Fibroblast of skin of scalp (primary cell): ENCODE results near the gene PRPS2.

Source experiments
- DNase-seq: peaks from one replicate; pipeline ENCODE4 v3.0.0-alpha.2; 2013

Gene PRPS2

GRCh38 chrX:12817528-12817927, 26.3 kb downstream of the PRPS2 start:
- DNase-seq: no peak

- peak; percentile 12 for DNase-seq
These were observed 28.0 kb downstream of the PRPS2 start for GRCh38 chrX:12819222-12819621.

- no peak for DNase-seq
These were observed 29.5 kb downstream of the PRPS2 start for GRCh38 chrX:12820737-12821136.

DNA sequence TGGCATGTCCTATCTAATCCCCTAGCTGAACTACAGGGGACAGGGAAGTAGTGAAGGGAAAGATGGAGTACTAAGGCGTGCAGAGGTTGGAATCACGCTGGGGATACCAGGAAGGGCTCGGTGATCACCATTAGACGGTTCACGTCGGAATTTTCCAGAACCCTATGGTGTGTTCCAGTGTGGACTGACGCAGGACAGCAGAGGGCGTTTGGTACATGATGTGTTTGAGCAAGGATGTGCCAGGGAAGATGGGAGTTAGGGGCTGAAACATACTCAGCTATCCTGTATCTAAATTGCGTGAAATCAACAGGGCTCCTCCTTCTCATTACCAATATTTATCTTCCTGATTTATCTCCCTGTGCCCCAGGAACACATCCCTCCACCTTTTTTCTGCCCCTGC, 33.7 kb downstream of the PRPS2 start:
- DNase-seq: no peak

DNA sequence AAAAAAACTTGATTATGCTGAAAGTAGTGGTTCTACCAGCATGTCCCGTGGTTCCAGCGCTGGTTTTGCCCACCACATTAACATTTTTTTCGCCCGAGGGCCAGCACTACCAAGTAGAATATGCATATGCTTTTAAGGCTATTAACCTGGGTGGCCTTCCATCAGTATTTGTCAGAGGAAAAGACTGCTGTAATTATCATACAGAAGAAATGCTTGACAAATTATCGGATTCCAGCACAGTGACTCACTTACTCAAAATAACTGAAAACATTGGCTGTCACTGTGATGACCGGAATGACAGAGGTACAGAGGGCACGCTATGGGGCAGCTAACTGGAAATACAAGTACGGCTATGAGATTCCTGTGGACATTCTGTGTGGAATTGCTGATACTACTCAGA, 34.6 kb downstream of the PRPS2 start:
- peak; percentile 22 for DNase-seq

DNA sequence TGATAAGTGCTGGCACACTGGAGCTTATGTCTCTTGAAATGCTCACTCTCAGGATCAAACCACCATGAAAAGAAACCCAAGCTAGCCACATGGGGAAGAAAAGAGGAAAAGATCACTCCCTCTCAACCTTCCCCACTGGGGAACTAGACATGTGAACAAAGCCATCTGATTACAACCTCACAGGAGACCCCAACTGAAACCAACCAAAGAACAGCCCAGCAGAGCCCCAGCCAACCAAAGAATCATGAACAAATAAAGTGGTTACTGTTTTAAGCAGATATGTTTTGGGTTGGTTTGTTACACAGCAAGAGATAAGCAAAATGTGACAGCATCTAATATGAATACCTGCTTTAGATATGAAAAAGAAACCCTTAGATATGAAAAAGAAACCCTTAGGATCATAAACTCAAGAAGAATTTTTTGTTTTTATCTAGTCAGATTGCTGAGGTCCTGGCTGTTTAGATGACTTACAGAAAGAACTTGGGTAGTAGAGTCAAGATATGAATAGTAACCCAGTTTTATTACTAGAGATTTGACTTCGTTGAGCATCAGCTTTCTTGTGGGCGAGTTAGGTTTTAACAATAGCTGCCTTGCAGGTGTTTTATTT, 52.0 kb downstream of the PRPS2 start:
- no peak for DNase-seq

- DNase-seq: no peak
These were observed 52.6 kb downstream of the PRPS2 start for GRCh38 chrX:12843668-12844279.

DNA sequence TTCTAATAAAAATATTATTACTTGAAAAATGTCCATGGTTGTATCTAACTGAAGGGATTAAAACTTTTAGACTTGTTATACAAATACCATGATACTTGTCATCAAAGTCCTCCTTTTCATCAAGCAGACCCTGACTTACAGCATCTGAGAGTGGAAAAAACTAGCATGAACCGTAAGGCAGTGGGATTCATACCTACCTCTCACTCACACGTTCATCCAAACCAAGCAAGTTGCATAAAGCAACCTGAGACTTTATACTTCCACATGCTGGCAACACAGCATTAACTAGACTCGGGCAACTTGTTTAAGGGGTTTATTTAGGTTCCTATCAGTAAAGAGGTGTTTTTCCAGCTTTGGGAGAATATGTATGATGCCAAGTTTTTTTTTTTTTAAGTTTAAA, 53.1 kb downstream of the PRPS2 start:
- DNase-seq: no peak

- no peak for DNase-seq
These were observed 74.1 kb downstream of the PRPS2 start for GRCh38 chrX:12865359-12865758.

DNA sequence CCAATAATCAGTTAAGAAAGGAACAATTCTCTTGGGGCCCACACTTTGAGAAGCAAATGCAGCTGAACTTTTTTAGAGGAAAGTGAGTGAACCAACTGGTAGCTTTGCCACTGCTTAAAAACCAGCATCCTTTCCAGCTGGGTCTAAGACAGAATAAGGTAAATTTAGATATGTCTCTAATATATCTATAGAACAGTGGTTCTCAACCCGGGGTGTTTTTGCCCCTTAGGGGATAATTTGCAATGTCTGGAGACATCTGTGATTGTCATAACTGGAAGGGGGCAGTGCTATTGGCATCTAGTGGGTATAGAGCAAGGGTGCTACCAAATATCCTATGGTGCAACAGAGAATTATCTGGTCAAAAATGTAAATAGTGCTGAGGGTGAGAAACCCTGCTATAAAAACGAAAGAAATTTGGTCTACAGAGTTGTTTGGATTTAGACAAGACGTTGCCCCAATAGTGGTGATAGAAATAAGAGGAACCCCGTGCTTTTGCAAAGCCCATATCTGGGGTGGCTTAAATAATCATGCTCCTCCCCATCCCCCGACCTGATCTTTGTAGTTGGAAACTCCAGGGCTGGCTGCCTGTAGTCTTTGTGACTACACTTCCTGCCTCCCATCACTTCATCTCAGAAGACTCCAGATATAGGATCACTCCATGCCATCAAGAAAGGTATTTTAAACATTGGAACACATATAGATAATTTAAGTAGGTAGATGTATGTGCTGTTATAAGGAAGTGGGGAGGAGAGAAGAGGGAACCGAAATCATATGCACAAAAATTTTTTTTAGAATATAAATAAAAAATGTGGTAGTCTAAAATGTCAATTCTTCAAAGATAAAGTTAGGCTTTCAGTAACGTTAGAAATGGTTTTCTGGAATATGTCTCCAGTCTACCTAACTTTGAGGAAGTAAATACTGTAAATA, 75.5 kb downstream of the PRPS2 start, which contains the start of gene TLR7:
TSS of gene TLR7 (plus strand) at position 622 of the 927 bp plus-strand sequence. CDS start 507 bp downstream, outside the sequence.
- DNase-seq: no peak

GRCh38 chrX:12867685-12868084, 76.5 kb downstream of the PRPS2 start:
- DNase-seq: no peak

DNA sequence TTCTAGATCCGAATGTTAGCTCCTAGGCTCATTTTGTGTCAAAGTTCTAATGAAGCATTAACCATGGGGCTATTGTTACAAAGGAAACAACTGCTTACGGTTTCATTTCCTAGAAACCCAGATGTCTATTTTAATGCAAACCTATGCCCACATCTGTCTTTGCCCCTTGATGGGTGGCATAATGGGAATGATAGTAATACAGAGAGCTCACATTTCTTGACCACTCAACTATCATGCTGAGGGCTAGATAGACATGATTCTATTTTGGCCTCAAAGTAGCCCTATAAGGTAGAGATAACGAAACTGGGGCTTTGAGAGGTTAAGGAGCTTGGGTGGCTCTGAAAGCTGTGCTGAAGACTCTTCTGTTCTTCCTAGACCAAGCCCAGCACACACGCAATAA, 77.5 kb downstream of the PRPS2 start:
- no peak for DNase-seq

DNA sequence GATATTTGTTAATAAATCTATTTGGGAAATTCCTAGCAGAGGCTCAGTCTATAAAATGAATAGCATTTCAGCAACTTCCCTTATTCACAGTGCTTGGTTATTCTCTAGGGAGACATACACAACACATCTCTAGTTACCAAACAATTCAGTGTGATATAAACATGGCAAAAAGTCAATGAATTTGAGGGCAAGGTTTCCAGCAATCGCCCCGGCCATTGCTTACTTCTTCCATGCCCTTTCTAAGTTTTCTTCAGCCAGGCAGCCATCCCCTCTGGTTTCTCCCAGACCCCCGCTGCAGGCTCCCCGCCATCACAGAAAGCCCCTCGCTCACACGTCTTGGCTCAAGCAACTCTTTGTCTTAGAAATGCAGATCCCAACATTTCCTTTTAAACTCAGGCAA, 80.0 kb downstream of the PRPS2 start:
- no peak for DNase-seq

GRCh38 chrX:12872741-12873140, 81.5 kb downstream of the PRPS2 start:
- DNase-seq: no peak
